CD14-positive monocyte (primary cell): ENCODE data around the gene LARP7. TPM values are rescaled to one million over a fixed set of nuclear protein-coding genes. Genes with fewer than 3 reads are reported as not detected.

Source experiments
- DNase-seq, 3 donors: peaks; one replicate each; pipeline ENCODE4 v3.0.0-alpha.2; 2011 to 2022
- H2AFZ ChIP-seq: 2 replicates; pipeline ENCODE4 v1.6.0; 2012; ENCODE audit warnings: mild to moderate bottlenecking, low read depth, low read length, inconsistent platforms; ENCODE audit not compliant: insufficient read depth, poor library complexity, severe bottlenecking
- H3K27ac ChIP-seq, 2 donors: 1 replicate in 1 of 2; 2 replicates in 1 of 2; pipeline ENCODE4 v1.5.1; 2012 to 2013; ENCODE audit warnings: low read length in 2 of 2, control low read depth in 1 of 2, inconsistent platforms in 1 of 2, low read depth in 1 of 2, mild to moderate bottlenecking in 1 of 2
- H3K27me3 ChIP-seq, 2 donors: one replicate each; pipeline versions ENCODE4 v1.6.0 to v1.6.1; 2011 to 2013; ENCODE audit warnings: low read length in 2 of 2; ENCODE audit not compliant: control insufficient read depth in 2 of 2, insufficient read depth in 2 of 2
- H3K36me3 ChIP-seq, 2 donors: replicated peaks in 1 of 2; 1 replicate in 1 of 2; 2 replicates in 1 of 2; pipeline versions ENCODE4 v1.5.1 to v1.6.1; 2012 to 2013; ENCODE audit warnings: low read length in 2 of 2, control low read depth in 1 of 2, inconsistent platforms in 1 of 2, mild to moderate bottlenecking in 1 of 2; ENCODE audit not compliant: insufficient read depth in 2 of 2, control insufficient read depth in 1 of 2
- H3K4me1 ChIP-seq, 2 donors: 1 replicate in 1 of 2; 2 replicates in 1 of 2; pipeline versions ENCODE4 v1.5.1 to v1.6.1; 2012 to 2013; ENCODE audit warnings: low read length in 2 of 2, control low read depth in 1 of 2, inconsistent platforms in 1 of 2, mild to moderate bottlenecking in 1 of 2, moderate library complexity in 1 of 2; ENCODE audit not compliant: insufficient read depth in 2 of 2, control insufficient read depth in 1 of 2
- H3K4me2 ChIP-seq: replicated peaks from 2 replicates; pipeline ENCODE3; 2012; ENCODE audit warnings: low read length, moderate library complexity, mild to moderate bottlenecking; ENCODE audit not compliant: poor library complexity, severe bottlenecking; ENCODE audit errors: extremely low read depth
- H3K4me3 ChIP-seq, 3 experiments: fragments of 200-600 bp in 1 of 3; sonication (generic) in 1 of 3; replicated peaks in 1 of 3; 1 replicate in 2 of 3; 2 replicates in 1 of 3; pipeline ENCODE4 v1.5.1; 2011 to 2013; ENCODE audit warnings: low read length in 3 of 3, mild to moderate bottlenecking in 3 of 3, control low read depth in 2 of 3, low read depth in 2 of 3, inconsistent platforms in 1 of 3, moderate library complexity in 1 of 3
- H3K79me2 ChIP-seq: 2 replicates; pipeline ENCODE4 v1.6.0; 2012; ENCODE audit warnings: mild to moderate bottlenecking, control low read depth, inconsistent platforms, low read length, moderate library complexity; ENCODE audit not compliant: insufficient read depth
- H3K9ac ChIP-seq: 2 replicates; pipeline ENCODE4 v1.6.0; 2017; ENCODE audit warnings: low read length, mild to moderate bottlenecking; ENCODE audit not compliant: insufficient read depth, poor library complexity, severe bottlenecking
- H3K9me3 ChIP-seq, 2 donors: replicated peaks in 1 of 2; 1 replicate in 1 of 2; 2 replicates in 1 of 2; pipeline versions ENCODE4 v1.5.1 to v1.6.1; 2012 to 2013; ENCODE audit warnings: low read length in 2 of 2, control low read depth in 1 of 2; ENCODE audit not compliant: control insufficient read depth in 1 of 2, insufficient read depth in 1 of 2
- H4K20me1 ChIP-seq: 2 replicates; pipeline ENCODE4 v1.6.0; 2012; ENCODE audit warnings: mild to moderate bottlenecking, low read length, control low read depth, moderate library complexity; ENCODE audit not compliant: insufficient read depth
- H3K27ac Mint-ChIP-seq, 7 donors: one replicate each; pipeline ENCODE4 v1.8.0; 2020; ENCODE audit warnings: mild to moderate bottlenecking in 7 of 7, mixed read lengths in 7 of 7, moderate library complexity in 6 of 7, inconsistent platforms in 2 of 7
- H3K27me3 Mint-ChIP-seq, 3 donors: one replicate each; pipeline ENCODE4 v1.8.0; 2021 to 2022; ENCODE audit warnings: low read depth in 3 of 3, mild to moderate bottlenecking in 3 of 3, mixed read lengths in 3 of 3, moderate library complexity in 3 of 3, inconsistent platforms in 1 of 3
- H3K36me3 Mint-ChIP-seq, 2 donors: one replicate each; pipeline ENCODE4 v1.8.0; 2020; ENCODE audit warnings: mixed read lengths in 2 of 2, inconsistent platforms in 1 of 2, mild to moderate bottlenecking in 1 of 2
- H3K4me1 Mint-ChIP-seq: one replicate; pipeline ENCODE4 v1.8.0; 2020; ENCODE audit warnings: mild to moderate bottlenecking, mixed read lengths
- H3K4me3 Mint-ChIP-seq, 2 donors: one replicate each; pipeline ENCODE4 v1.8.0; 2020; ENCODE audit warnings: mild to moderate bottlenecking in 2 of 2, mixed read lengths in 2 of 2, moderate library complexity in 1 of 2
- H3K9me3 Mint-ChIP-seq, 7 donors: one replicate each; pipeline ENCODE4 v1.8.0; 2020 to 2022; ENCODE audit warnings: mixed read lengths in 7 of 7, mild to moderate bottlenecking in 6 of 7, moderate library complexity in 6 of 7, inconsistent platforms in 2 of 7
- CTCF ChIP-seq: fragments of 200-600 bp; IDR thresholded peaks from one replicate; pipeline ENCODE4 v1.8.0; 2022; ENCODE audit warnings: antibody characterized with exemption, mild to moderate bottlenecking
- WGBS: methylation state at CpG from one replicate; pipeline ENCODE4 v1.1.5; 2013; ENCODE audit warnings: missing lambda C conversion rate; ENCODE audit not compliant: insufficient coverage; 5-methylcytosine and 5-hydroxymethylcytosine counted together
- intact Hi-C, 2 donors: fragments of 100-400 bp; cut with micrococcal nuclease; formaldehyde crosslinking; loops; one replicate each; pipeline versions ENCODE4 v1.15.0 to v1.15.1; 2023
- polyA plus RNA-seq, 3 donors: library from polyadenylated mRNA; depleted of rRNA in 1 of 3; unstranded in 2 of 3; stranded (reverse) in 1 of 3; fragments of 300-500 nt in 2 of 3; fragments of >200 nt in 1 of 3; fragmentation: Illumina TruSeq in 2 of 3; gene quantifications; 1 replicate in 2 of 3; 2 replicates in 1 of 3; pipeline ENCODE4 v1.2.3, GENCODE V29; 2012 to 2021

Gene LARP7
- polyA plus RNA-seq, 3 donors, result 12.5 to 20.7 (median 14.1) TPM

GRCh38 chr4:112673076-112673475 lies 36.1 kb downstream of the LARP7 start:
- Histone ChIP-seq H3K36me3 (no peaks in the 10 kb centered on the region), H3K4me2 (no peak overlapping the region), H4K20me1 (no peaks in the 10 kb centered on the region), H3K4me1 (no peaks in the 10 kb centered on the region), H3K4me3 (no peak overlapping the region), H3K27me3 (no peaks in the 10 kb centered on the region), H3K9ac (no peak overlapping the region), H3K9me3 (no peaks in the 10 kb centered on the region), H2AFZ (no peak overlapping the region), H3K27ac (no peak overlapping the region), H3K79me2 (no peaks in the 10 kb centered on the region)
- Mint-ChIP-seq H3K27ac (no peak overlapping the region), H3K9me3 (no peaks in the 10 kb centered on the region), H3K27me3 (peaks cover 1 to 2% (median 1%) of the 10 kb centered on the region in 3 donors), H3K36me3 (no peaks in the 10 kb centered on the region), H3K4me3 (no peak overlapping the region), H3K4me1 (no peaks in the 10 kb centered on the region)
- intact Hi-C loops, result no loop called here
- DNase-seq, result no peak
- no peak for TF ChIP-seq CTCF

- no peak overlapping the region for H2AFZ ChIP-seq
- no CpG with 5 or more reads among the region's 1 CpG for WGBS
- peaks cover 1 to 2% (median 1%) of the 10 kb centered on the region in 3 donors for H3K27me3 Mint-ChIP-seq
Measured at GRCh38 chr4:112673686-112674085, 36.7 kb downstream of the LARP7 start.

More at GRCh38 chr4:112673686-112674085, 36.7 kb downstream of the LARP7 start:
- no peak for TF ChIP-seq CTCF
- no peaks in the 10 kb centered on the region for H3K79me2 ChIP-seq
- no peaks in the 10 kb centered on the region for H3K27me3 ChIP-seq
- no peak overlapping the region for H3K9ac ChIP-seq
- Mint-ChIP-seq H3K27ac (no peak overlapping the region), H3K36me3 (no peaks in the 10 kb centered on the region), H3K9me3 (no peaks in the 10 kb centered on the region), H3K4me3 (no peak overlapping the region), H3K4me1 (no peaks in the 10 kb centered on the region)
- H3K4me3 ChIP-seq, result no peak overlapping the region
- DNase-seq, result no peak
- no peak overlapping the region for H3K4me2 ChIP-seq
- no peaks in the 10 kb centered on the region for H3K4me1 ChIP-seq
- no peaks in the 10 kb centered on the region for H4K20me1 ChIP-seq
- no peak overlapping the region for H3K27ac ChIP-seq
- H3K9me3 ChIP-seq, result no peaks in the 10 kb centered on the region
- no peaks in the 10 kb centered on the region for H3K36me3 ChIP-seq
- intact Hi-C loops, result no loop called here
